GM18868 (cell line): ENCODE measurements around the gene PPP1R7.

Experiments used
- ATAC-seq: cut with Tn5 transposase; IDR thresholded peaks from one replicate; pipeline ENCODE4 v1.9.1; 2021; ENCODE audit warnings: mild to moderate bottlenecking, moderate library complexity; ENCODE audit not compliant: unreplicated experiment

Gene PPP1R7

DNA sequence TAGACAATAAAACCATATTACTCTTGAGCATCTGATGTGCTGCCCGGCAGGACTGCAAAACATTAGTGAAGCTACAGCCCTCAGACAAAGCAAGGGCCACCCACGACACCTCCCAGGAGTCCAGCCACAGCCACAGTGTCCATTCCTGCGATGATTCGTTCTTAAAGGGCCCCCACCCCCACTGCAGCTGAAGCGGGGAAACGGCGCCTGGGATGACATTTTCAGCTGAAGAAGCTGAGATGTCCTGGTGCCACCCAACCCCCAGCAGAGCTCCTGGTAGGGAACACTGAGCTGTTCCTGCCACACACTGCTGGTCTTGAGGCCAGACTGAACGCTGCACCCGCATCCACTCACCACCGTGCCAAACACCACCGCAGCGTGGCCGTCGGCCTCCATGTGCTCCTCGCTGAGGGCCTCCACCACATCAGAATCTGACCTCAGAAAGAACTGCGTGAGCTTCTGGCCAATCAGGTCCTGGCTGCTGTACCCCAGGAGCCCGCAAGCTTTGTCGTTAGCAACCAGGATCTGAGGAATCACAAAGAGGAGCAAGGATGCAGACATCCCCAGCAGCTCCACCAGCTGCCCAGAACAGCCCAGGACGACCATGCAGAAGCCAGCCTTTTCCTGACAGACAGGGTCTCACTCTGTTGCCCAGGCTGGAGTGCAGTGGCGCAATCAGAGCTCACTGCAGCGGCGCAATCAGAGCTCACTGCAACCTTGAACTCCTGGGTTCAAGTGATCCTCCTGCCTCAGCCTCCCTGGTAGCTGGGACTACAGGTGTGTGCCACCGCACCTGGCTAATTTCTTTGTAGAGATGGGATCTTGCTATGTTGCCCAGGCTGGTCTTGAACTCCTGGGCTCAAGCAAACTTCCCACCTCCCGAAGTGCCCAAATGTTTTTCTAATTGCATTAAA is 10.5 kb upstream of the PPP1R7 start:
- no peak for ATAC-seq

DNA sequence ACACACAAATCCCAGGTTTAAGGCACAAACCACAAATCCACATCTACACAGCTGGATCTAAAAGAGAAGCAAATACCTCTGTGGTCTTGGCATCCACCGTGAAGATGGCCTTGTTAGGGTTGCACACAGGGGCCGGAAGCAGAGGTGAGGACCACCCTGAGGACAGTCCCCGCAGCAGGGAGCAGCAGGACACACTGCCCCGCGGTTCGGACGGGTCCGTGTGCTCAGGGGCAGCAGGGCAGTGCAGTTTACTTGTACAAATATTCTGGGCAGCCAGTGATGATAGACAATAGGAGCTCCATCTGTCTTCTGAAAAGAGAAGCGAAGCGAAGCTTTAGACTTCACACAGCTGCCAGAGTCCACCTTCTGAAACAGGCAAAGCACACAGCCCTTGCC is 9.8 kb upstream of the PPP1R7 start:
- ATAC-seq = no peak

DNA sequence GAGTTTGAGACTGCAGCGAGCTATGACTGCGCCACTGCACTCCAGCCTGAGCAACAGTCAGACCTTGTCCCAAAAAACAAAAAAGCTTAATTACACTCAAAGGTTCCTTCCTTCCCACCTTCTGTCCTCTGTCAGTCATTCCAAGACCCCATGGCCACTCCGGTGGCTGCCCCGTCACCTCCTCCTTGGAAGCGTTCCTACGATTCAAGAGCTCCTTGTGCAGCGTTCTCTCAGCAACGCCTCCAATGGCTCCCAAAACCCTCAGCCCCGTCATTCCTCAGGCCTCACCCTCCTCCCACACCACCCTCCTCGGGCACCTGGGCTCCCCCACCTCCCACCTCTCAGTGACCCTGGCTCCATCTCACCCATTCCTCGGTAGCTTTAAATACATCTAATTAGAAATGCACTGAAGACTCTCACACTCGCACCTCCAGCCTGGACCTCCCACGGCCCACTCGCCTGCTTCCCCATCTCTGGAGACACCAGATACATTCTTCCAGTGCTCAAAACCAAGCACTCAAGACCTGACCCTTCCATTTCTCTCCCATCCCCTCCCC is 9.0 kb upstream of the PPP1R7 start:
- no peak for ATAC-seq

DNA sequence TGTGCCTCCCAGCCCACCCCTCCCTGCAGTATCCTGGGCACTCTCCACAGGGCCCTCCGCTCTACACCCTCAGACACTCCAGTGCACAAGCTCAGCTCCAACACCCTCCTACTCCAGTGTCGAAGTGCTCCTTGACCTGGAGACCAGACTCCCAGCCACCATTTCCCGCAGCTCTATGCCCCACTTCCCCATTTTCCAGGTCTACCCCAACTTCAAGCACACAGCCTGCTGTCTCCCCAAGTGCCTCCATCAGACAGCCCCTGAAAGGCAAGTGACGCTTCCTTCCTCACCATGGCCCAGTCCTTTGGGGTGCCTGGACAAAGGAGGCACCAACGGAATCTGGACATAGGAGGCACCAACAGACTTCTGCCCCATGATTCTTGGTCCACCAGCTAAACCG is 8.2 kb upstream of the PPP1R7 start:
- no peak for ATAC-seq

DNA sequence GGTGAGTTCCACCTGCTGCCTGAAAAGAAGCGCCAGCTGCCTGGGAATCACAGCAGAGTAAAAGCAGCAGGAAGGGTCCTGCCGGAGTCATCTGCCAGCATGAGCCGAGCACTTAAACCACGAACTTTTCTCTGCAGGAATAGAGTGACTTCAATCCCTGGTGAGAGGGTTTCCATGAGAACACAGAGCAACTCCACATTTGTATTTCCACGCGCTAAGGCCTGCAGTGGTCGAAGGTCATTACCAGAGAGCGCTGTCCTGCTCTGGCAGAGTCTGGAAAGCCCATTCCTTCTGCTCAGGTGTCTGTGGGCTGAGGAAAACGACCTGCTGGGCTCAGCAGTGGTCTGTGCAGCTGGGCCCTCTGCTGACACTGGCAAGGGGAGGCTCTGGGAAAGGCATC is 7.7 kb upstream of the PPP1R7 start:
- no peak for ATAC-seq

DNA sequence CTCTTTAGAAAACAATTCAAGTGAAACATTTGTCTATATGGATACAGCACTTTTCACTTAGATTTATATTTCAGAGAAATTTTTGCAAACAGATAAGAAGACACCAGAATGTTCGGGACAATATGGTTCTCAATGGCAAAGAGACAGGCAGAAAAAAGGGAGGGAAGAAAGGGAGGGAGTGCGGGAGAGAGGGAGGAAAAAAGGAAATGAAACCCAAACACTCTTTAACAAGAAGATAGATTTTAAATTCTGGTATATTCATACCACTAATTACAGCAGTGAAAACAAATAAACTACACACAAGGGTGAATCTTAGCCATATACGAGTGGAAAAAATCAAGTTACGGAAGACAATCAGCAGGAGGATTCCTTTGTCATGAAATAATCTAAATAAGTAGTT is 4.0 kb upstream of the PPP1R7 start:
- no peak for ATAC-seq

DNA sequence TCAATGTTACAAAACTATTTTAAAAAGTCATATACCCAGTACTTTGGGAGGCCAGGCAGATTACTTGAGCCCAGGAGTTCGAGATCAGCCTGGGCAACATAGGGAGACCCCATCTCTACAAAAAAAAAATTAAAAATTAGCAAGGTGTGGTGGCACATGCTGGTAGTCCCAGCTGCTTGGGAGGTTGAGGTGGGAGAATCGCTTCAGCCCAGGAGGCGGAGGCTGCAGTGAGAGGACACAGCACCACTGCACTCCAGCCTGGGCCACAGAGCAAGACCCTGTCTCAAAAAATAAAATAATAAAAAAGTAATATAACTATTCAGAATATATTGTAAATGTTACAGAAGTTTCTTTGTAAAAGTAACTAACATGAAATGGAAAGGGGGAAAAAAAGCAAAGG is 2.9 kb upstream of the PPP1R7 start:
- no peak for ATAC-seq

DNA sequence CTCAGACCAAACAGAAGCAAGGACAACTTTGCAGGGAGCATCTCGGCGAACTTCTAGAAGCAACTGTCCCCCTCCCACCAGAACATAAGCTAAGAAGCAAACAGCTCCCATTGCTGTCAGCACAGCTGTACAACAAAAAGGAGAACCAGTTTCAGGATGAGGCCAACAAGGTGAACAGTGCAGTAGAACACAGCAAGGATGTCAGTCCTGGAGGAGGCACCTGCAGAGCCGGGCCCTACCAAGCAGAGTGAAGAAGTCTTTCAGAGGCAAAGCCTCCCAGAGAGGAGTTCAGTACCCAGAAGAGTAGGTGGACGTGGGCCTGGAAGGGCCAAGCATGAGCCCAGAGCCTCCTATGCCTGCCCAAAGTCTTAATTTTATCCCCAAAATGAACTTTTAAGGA is 2.0 kb upstream of the PPP1R7 start:
- ATAC-seq = no peak

DNA sequence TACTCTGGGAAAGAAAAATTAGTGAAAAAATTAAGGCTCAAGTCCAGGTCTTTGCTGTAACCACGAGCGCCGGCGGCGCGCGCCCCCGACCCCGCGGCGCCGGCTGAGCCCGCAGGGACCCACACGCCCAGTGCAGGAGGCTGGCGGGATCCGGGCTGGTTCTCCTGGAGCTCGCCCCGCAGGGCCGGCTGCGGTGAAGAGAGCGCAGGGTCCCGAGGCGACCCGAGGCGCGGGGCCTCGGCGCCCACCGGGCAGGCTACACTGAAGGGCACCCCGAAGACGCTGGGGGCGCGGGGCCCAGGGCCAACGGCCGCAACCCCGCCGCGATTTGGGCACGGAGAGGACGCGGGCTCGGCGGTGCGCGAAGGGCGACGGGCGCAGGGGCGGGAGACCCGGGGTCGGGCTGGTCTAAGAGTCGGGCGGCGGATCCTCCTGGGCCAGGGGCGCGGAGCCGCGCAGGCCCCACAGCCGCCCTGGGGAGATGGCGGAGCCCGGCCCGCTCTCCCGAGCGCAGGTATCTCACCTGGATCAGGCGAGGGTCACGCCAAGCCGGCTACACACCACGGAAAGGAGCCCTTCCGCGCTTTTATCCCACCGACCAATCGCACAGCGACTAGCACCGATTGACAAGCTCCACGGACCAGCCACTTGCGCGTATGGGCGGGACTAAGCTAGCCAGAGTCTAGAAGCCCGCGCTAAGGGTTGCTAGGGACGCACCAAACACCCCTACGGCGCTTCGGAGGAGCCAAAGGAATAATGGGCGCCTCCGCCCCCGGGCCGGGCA is 1.2 kb upstream of the PPP1R7 start, which contains the start of gene PASK:
Gene PASK, minus strand, starts transcription at position 582 of the 784 bp plus-strand sequence. CDS start 6,440 bp downstream, outside the sequence.
- peak; percentile 77 for ATAC-seq

DNA sequence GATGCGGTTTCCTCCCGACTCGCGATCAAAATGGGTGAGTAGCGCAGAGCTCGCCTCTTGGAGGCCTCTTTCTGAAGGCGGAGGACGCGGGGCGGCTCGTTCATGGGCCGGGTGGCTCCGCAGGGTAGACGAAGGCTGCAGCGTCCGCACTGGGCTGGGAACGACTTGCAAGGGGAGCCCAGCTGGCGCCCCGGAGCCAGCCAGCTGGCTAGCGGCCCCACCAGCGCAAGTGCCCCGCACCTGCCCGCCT is 667 bp upstream of the PPP1R7 start:
- no peak for ATAC-seq

DNA sequence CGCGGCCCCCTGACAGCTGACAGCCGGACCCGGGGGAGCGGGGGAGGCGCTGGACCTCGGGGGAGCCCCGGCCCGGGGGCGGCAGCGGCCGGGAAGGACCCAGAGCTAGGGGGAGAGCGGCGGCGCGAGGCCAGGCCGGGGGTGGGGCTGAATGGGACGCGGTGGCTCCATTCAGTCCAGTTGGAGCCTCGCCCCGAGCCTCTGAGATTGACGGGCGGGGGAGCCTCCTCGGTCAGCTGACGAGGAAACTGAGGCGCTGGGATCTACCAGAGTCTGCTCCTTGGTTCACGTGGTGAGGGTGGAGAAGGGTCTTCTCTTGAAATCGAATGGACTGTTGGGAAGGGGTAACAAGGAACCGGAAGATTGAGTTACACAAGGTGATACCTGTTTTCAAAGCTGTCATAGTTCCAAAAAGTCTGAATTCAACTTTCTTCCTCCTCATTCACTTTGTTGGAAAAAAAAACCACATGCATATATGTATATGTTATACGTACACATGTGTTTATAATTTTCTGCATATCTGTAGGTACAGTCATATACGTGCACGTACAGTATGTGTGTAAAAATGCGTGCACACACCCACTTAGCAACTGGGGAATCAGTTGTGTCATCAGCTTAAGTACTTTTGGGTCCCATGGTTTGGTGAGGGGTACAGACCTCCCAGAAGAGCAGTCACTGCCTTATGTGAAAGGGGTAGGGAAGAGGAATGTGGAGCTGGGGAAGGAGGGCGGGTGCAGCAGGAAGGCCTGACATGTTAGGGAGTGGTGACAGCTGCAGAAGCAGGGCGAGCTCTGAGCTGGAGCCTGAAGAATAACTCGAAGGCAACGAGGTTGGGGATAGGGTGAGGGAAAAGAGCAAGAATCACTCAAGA is 628 bp downstream of the PPP1R7 start:
- no peak for ATAC-seq

DNA sequence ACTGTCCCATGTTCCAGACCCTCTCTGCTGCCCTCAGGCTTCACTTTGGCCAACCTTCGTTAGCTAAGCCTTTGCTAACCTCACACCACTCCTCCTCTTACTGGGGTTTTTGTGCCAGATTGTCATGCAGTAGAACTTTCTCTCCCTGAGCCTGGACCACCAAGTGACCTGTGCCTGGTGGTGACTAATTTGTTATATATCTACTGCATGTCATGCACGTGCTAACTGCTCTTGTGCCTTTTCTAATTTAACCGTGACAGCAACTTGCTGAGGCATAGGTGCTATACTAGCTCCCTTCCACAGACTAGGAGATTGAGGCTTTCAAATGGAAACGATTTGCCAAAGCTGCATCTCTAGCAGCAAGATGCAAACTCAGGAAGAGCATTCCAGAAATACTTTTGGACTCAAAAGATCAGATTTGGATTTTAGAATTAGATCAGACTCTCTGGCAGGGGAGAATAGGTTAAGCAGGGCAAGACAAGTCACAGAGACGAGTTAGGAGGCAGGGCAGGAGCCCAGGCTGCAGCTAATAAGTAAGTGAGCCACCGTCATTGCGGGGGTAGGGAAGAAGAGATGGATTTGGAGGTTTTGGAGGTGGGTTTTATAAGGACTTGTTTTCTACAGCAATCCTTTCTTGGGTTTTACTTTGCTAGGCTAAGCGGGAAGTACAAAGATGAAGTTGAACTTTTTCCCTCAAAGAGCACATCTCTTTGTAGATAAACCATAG is 1.8 kb downstream of the PPP1R7 start:
- no peak for ATAC-seq

DNA sequence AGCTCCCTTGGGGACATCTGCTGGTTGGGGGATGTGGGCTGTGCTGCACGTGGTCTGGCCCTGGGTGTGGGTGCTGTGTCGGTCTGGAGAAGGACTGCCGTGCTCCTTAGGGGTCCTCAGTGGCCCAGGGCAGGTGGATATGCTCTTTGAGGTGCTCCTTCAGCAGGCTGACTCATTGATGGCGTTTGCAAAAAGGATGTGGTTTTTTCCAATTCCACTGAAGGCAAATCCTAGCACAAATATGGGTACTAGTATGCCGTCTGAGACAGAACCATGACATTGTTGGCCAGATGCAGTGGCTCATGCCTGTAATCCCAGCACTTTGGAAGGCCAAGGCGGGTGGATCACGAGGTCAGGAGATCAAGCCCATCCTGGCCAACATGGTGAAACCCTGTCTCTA is 3.3 kb downstream of the PPP1R7 start:
- ATAC-seq = no peak

DNA sequence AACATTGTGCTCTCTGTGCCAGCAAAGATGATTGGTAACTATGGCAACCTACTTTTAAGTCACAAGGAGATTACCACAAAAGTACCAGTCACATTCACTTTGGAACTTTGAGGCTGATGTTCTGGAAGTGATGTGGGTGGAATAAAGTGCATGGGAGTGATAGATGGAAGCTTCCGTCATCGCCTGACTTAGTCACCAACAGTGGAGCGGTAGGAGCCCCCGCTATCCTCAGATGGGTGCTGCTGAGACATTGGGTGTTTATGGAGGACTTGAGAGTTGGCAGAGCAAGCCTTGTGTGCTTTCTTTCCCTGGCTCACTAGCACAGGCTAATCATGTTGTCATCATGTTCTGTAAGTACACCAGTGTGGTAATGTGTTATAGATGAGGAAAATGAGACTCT is 4.6 kb downstream of the PPP1R7 start:
- no peak for ATAC-seq

DNA sequence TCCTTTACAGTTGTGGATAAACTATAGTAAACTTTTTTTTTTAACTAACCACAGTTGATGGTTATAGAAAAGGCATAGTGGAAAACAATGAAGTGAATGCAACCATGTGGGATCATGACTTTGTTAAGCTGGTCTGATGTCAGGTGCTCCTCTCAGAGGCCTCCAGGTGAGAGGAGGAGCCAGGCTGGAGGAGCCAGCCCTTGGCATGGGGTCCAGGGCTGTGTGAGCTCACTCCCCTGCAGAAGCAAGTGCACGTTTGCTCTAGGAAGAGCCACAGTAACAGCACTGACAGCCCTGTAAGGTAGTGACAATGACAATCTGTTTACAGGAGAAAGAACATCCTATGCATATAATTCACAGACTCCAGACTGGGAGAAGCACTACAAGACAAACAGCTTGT is 5.7 kb downstream of the PPP1R7 start:
- no peak for ATAC-seq

DNA sequence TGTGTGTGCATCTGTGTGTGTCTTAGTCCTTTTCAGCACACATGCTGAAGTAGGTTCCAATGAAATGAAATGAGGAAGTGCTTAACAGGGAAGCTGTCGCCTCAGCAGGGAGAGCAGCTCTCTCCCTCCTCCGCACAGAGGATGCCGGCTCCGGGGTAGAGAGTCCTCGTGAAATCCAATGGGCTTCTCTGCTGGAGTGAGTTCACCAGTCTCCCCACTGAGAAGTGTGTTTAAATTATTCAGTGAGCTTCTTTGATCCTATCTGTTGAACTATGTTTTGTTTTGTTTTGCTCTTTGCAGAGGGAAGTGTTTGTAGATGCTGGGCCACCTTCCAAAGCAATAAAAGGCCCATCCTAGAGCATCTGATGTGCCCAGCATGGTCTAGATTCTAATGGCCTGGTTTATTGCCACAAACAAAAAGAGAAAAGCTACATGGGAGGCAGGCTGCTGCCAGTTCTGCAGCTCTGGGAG is 6.7 kb downstream of the PPP1R7 start:
- ATAC-seq = no peak

DNA sequence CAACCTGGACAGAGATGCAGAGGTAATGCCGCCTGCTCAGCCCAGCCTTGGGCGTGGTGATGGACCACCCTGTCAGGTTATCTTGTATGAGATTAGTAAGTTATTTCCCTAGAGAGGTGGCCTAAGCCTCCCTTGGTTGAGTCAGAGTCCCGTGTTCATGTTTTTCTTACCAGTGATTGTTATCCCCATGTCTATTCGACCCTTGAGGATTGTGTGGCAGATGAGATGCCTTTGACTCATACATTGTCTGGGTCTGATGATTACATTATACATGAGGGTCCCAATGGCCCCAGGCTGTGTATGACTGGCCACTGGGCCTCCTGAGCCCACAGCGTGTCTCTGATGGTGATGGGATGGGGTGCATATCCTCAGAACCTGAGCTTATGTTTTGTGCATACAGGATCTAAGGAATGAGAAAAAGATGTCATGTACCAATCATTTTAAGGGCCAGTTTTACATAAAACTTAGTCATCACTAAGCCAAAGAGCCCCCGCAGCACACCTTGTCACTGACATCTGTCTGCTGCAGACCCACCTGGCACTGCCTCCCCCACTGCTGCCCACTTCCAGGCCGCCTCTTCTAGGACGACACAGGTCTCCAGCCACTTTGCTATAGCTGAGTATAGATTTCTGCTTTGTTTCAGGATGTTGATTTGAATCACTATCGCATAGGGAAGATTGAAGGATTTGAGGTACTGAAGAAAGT is 7.7 kb downstream of the PPP1R7 start:
- ATAC-seq = no peak

DNA sequence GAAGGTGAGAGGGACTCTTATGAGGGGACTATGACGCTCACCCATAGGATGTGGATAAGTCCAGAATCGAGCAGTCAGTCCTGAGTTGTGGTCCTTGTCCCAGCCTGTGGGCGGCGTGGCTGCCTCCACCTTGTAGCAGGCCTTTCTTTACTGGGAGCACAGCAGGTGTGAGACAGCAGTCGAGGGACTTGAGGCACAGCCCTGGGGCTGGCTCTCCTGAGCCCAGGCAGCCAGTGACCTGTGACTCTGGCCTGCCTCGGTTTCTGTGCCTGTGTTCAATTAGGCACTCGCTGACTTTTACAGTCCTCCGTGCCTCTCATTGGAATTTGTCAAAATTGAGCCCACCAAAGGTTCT is 8.3 kb downstream of the PPP1R7 start:
- ATAC-seq = no peak

DNA sequence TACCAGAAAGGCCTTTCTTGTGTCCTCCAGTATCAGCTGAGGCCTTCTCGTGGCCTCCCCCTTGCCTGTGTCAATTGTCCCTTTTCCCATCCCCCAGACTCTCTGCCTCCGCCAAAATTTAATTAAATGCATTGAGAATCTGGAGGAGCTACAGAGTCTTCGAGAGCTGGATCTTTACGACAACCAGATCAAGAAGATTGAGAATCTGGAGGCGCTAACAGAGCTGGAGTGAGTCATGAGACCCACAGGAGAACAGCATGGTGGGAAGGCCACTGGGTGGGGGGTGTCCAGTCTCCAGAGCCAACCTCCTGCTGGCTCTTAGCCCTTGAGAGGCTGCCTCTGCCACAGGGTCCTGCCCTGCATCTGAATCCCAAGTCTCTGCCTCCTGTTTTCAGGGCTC is 8.8 kb downstream of the PPP1R7 start:
- ATAC-seq = no peak

DNA sequence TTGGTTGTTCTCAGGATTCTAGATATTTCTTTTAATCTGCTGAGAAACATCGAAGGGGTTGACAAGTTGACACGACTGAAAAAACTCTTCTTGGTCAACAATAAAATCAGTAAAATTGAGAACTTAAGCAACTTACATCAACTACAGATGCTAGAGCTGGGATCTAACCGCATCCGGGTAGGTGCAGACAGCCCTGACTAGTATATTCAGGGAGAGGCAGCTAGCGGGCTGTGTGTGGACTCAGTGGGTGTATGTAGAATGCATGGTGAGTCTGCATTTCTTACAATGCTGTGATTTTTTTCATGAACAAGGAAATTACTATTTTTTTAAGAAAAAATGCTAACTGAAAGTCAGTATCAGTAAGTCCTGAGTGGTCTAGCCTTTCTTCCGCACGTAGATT is 10.1 kb downstream of the PPP1R7 start:
- no peak for ATAC-seq
